Panc1 (cell line): ENCODE measurements around the gene RANBP1.

Experiments
- CTCF ChIP-seq: fragments of 450-650 bp; IDR thresholded peaks from 2 replicates; pipeline ENCODE4 v1.5.1; 2017; ENCODE audit warnings: mild to moderate bottlenecking
- POLR2AphosphoS5 ChIP-seq: IDR thresholded peaks from 2 replicates; pipeline ENCODE4 v1.6.1; 2012; ENCODE audit warnings: mild to moderate bottlenecking, low read depth, low read length, moderate library complexity

GRCh38 chr22:20173246-20173645, 57.3 kb downstream of the RANBP1 start:
- TF ChIP-seq CTCF (no peak), POLR2AphosphoS5 (no peak)
